Panc1 (cell line): ENCODE measurements around the gene CDH23.

ENCODE experiments used
- POLR2AphosphoS5 ChIP-seq: IDR thresholded peaks from 2 replicates; pipeline ENCODE4 v1.6.1; 2012; ENCODE audit warnings: mild to moderate bottlenecking, low read depth, low read length, moderate library complexity
- REST ChIP-seq, 2 experiments: IDR thresholded peaks; 2 replicates each; pipeline ENCODE4 v1.6.1; 2011 to 2012; ENCODE audit warnings: low read depth in 2 of 2, control low read depth in 1 of 2, low read length in 1 of 2, mild to moderate bottlenecking in 1 of 2, moderate library complexity in 1 of 2; ENCODE audit not compliant: insufficient read depth in 1 of 2
- TCF7L2 ChIP-seq: IDR thresholded peaks from 2 replicates; pipeline ENCODE4 v1.6.1; 2011; ENCODE audit warnings: mild to moderate bottlenecking, low read depth, low read length, inconsistent platforms
- TF ChIP-seq, protein P1 (sequence below): fragments of 450-650 bp; IDR thresholded peaks from 2 replicates; pipeline ENCODE4 v1.5.1; 2017; ENCODE audit warnings: mild to moderate bottlenecking

DNA sequence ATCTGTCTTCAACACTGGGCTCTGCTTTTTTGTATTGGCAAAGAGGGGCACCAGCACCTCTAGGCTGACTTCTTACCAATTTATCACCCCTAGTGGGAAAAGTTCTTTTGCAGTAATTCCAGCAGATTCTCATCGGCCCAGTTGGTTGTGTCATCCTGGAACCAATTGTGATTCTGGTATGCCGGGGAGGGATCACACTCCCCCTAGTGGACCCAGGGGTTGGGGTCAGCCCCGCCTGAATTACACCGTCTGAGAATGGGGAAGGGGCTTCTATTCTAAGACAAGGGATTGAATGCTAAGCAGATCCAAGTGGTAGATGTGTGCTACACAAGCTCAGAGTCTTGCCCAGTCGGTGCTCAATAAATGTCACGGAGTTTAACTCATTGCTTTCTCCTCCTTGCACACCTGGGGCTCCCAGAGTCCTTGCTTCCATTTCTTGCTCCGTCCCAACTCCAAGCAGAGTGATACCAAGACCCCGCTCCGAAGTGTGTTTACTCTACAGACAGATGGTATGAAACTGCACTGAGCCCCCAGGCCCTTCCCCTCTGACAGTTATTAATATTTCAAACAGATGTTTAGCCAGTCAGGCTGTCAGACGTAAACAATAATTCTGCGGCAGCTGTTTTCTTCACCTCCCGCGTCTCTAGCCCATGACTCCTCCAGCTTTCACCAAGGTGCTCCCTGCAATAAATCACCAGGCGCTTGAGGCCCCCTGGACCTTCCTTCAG, 251.0 kb downstream of the CDH23 start:
- TF ChIP-seq REST (IDR thresholded peaks at IDR 0.05; ENCODE audit: insufficient read depth in 1 of 2, low read depth in 2 of 2, low read length in 1 of 2) (no peak), POLR2AphosphoS5 (no peak), TCF7L2 (no peak)
- TF ChIP-seq, protein P1, sequence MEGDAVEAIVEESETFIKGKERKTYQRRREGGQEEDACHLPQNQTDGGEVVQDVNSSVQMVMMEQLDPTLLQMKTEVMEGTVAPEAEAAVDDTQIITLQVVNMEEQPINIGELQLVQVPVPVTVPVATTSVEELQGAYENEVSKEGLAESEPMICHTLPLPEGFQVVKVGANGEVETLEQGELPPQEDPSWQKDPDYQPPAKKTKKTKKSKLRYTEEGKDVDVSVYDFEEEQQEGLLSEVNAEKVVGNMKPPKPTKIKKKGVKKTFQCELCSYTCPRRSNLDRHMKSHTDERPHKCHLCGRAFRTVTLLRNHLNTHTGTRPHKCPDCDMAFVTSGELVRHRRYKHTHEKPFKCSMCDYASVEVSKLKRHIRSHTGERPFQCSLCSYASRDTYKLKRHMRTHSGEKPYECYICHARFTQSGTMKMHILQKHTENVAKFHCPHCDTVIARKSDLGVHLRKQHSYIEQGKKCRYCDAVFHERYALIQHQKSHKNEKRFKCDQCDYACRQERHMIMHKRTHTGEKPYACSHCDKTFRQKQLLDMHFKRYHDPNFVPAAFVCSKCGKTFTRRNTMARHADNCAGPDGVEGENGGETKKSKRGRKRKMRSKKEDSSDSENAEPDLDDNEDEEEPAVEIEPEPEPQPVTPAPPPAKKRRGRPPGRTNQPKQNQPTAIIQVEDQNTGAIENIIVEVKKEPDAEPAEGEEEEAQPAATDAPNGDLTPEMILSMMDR, result no peak; the same call in 1 of the 2 replicates
